GM18868 (cell line): ENCODE results near the gene CDK3.
"Not testable (repeated sequence)": the region's sequence is repeated elsewhere in the genome, so short reads cannot be mapped to it uniquely, and the experiment has no call there.

Experiments
- ATAC-seq: cut with Tn5 transposase; IDR thresholded peaks from one replicate; pipeline ENCODE4 v1.9.1; 2021; ENCODE audit warnings: mild to moderate bottlenecking, moderate library complexity; ENCODE audit not compliant: unreplicated experiment

The CDK3 gene

DNA sequence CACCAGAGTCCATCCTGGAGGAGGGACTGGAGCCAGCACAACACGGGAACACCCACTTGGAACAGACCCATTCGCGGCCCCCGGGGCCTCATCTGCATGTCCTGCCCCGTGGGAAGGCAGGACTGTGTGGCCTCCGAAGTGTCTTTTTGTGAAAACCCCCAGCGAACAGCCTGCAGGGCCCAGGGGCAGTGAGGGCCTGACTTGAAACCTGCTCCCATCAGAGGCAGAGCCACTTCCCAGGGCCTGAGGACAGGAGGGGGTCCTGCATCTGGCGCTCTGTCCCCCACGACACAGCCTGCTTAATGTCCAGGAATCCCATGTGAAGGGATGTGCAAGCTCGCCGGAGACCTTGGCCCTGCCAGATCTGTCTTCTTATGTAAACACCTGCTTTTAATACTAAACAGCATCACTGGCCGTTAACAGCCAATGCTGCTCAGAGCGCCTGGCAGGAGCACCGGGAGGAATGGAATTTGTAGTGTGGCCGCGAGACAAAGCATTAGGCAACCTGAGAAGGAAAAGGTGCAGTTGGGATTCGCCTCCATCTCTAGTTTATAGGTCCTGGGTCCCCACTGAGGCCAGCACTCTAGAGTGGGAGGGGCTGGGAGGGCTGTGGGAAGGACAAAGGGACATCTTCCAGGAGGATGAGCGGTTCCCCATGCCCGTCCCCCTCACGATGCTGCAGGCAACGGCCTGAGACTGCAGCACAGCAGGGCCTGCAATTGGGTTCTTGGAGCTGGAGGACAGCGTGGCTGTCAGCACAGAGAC is 36.0 kb downstream of the CDK3 start:
- no peak for ATAC-seq

DNA sequence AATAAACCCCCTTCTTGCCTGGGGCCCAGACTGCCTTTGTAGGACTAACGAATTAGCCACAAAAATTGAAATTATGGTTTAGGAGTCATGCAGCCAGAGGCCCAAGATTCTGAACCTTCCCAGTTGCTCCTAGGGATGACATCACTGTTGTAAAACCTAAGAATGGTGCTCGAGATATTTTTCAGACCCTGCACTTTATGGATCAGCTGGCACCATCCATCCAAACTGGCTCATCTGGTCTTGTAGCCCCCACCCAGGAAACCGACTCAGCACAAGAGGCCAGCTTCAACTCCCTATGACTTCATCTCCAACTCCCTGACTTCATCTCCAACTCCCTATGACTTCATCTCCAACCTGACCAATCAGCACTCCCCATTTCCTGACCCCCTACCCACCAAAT is 37.4 kb downstream of the CDK3 start:
- ATAC-seq, result no peak

DNA sequence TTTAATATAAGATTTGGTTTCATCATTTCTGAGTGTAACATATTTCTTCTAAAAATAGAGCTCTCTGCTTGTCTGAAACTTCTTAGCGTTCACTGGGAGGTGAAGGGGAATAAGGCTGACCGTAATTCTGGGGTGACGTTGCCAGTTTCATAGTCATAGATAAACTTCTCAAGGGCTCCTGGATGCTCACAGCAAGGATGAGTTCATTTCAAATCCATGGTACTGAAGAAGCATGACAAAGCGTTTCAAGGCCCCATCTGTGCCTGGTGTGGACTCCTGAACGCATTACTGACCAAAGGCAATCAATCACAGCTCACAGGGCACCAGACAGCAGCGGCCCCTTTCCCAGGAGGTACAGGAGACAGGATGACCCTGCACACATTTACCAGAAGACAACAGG is 38.5 kb downstream of the CDK3 start:
- no peak for ATAC-seq

GRCh38 chr17:76040376-76040775 is 39.7 kb downstream of the CDK3 start:
- ATAC-seq, result no peak

GRCh38 chr17:76042868-76043267 is 42.2 kb downstream of the CDK3 start:
- not testable (repeated sequence) for ATAC-seq

GRCh38 chr17:76044475-76045007 is 43.9 kb downstream of the CDK3 start:
- not testable (repeated sequence) for ATAC-seq

GRCh38 chr17:76046064-76046463 is 45.4 kb downstream of the CDK3 start:
- ATAC-seq, result no peak

DNA sequence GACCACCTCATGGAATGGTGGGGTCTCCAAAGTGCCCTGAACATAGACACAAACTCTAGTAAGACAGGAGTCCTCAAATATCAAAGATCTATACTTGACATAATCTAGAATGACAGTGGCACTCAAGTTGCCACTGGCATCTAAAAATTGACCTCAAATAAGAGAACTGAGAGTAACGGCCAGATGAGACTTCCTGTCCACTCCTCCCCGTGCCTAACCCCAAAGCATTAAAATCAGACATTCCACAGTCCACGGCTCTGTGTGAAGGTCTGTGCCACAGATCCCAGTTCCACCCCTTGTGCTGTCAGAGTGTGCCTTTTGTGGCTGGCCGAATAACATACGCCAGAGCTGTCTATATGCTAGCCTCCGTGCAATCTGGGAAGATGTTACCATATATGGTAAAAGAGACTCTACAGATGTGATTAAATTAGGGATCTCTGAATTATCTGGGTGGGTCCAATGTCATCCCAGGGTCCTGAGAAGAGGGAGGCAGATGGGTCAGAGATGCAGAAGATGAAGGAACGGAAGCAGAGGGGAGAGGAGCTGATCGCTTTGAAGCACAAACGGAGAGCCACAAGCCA is 47.5 kb downstream of the CDK3 start:
- ATAC-seq, result no peak

DNA sequence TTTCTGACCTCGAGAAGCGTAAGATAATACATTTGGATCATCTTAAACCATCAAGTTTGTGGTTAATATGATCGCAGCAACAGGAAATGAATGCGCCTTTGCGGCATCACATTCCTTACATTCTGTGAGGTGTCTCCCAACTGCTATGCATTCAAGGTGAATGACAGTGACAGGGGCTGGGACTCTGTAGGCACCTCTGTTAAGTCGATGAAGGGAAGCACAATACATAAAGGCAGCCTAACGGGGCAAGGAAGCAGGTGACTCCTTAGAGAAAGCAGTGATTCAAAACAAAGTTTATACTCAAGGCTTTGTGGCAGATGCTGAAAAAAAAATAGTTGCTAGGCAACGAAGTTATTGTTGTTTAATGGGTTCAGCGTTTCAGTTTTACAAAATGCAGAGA is 48.1 kb downstream of the CDK3 start:
- no peak for ATAC-seq

- no peak for ATAC-seq
These were observed 48.6 kb downstream of the CDK3 start for GRCh38 chr17:76049239-76049638.

- no peak for ATAC-seq
These were observed 49.3 kb downstream of the CDK3 start for GRCh38 chr17:76049836-76050537.

DNA sequence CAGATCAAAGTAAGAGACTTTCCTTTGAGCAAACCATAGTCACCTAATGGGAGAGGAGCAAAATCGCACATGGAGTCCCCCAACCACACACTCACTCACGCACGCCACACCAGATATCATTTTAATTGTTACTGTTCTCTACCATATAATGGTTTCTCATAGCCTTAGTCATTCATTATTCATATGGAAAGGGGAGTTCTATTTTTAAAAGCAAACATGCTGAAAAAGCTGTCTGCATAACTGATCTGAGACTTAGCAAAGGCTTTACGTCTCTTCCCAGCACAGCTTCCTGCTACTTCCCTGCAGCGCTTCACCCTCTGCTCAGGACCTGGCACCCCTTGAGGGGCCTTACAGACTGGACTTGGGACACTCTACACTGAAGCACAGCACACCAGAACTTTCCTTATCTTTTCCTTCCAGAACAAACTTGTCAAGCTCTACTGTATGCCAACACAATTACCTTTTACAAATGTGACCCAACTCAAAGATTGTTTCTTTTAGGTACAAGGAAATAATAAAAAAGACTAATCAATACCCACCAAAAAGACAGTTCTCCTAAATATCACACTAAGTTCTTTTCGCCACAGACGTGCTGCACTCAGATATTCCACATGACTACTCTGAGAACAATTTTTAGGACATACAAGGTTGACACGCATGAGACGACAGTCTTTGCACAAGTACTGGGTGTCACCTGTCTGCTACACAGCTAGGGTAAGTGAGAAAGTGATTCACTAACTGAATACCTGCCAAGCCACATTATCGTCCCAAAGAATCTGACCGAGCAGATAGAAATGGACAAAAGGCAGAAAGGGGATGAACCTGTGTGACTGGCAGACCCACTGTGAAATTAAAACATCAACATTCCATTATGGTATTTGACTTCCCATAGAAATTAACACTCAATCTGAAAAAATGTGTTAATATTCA is 50.1 kb downstream of the CDK3 start:
- no peak for ATAC-seq

DNA sequence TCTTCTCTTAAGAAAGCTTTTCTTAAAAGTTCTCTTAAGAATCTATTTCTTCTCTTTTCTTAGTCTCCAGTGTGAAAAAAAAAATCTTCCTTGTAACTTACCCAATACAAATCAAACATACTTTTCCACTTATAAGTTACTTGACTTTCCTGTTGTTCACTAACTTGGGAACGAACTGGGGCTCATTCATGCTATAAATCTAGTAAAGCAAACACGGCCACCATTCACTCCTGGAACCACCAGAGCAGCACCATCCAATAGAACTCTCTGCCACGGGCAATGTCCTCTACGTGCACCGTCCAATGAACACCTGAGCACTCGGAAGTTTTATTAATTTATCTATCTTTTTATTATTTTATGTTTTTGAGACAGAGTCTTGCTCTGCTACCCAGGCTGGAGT is 50.9 kb downstream of the CDK3 start:
- ATAC-seq, result no peak

DNA sequence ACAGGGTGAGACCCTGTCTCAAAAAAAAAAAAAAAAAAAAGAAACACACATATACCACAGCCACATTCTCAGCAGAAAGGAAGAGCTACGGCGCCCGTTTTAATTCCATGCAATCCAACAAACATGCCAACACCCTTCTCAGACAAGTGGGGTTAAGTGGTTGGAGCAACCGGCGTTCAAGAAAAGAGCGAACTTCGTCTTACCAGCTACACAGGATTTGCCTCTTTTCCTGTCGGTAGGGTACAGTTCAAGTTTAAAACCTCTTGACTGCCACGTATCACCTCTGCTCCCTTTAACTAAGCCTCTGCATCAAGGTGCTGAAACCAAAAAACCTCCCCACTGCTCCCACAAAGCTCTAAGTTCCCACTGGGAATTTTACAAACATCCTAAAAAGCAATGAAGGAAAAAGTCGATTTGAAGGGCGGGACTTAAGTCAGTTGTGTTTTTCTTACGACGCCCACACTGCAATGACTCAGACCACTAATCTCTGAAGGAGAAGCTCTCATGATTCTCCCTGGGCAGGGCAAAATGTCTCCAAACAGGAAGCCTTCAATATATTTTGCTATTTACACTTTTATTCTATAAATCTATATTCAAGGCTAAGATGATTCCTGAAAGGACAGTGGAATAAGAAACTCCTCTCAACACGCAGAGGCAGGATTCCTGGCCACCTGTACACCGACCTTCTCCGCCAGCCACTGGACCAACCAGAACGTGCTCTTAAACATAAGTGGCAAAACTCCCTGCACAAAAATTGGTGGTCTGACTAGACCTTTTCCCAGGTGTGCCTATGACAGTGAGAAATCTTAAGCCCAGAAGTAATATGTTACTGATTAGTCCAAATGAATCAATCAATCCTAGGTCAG is 52.8 kb downstream of the CDK3 start:
- no peak for ATAC-seq

DNA sequence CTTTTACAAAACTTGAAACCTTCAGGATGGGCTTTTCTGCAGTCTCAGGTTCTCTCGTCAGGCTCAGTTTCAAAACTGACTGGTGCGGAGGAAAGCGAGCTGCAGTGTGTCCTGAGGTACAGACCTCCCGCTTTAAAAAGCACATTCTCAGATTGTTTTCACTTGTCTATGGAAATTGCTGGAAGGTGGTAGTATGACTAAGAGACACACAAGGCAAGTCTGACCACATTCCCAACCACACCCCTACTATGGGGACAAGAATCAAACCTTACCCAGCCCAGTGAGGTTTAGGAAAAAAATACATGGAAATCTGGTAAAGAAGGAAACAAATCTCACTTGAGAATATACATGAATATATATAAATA is 53.4 kb downstream of the CDK3 start:
- ATAC-seq, result no peak
